H1 (cell line): ENCODE results near the gene GRM8. TPM values are rescaled to one million over a fixed set of nuclear protein-coding genes. Genes with fewer than 3 reads are reported as not detected.

Source experiments
- CTCF ChIA-PET: fragments of 300-600 bp; sonication (Branson Sonifier 250); formaldehyde crosslinking; loops from one replicate; lab custom pipeline; 2021; ENCODE audit not compliant: partially characterized antibody; lab: Charles Lee
- POLR2A ChIA-PET: fragments of 300-600 bp; sonication (Branson Sonifier 250); formaldehyde crosslinking; loops from one replicate; lab custom pipeline; 2021; ENCODE audit warnings: inconsistent platforms; ENCODE audit not compliant: partially characterized antibody; lab: Charles Lee
- DNase-seq, 2 experiments: peaks; one replicate each; pipeline versions ENCODE4 v3.0.0 to v3.0.0-alpha.2; 2010 to 2022; ENCODE audit warnings: low spot score in 2 of 2, low read depth in 1 of 2, mixed read lengths in 1 of 2
- FAIRE-seq: peaks from 2 replicates; lab custom pipeline; 2011; peaks lifted over from hg19 to GRCh38; lab: Jason Lieb, UNC
- H2AFZ ChIP-seq: 2 replicates; pipeline ENCODE4 v1.8.1; 2012; ENCODE audit warnings: low read length, inconsistent platforms
- H2AK5ac ChIP-seq: 2 replicates; pipeline ENCODE4 v1.6.1; 2013; ENCODE audit warnings: low read depth, low read length
- H2BK120ac ChIP-seq: replicated peaks from 2 replicates; pipeline ENCODE3; 2013; ENCODE audit warnings: low read depth, low read length, inconsistent platforms
- H2BK12ac ChIP-seq: 2 replicates; pipeline ENCODE4 v1.6.1; 2013; ENCODE audit warnings: low read depth, low read length
- H2BK15ac ChIP-seq: 2 replicates; pipeline ENCODE4 v1.6.1; 2013; ENCODE audit warnings: low read length
- H2BK20ac ChIP-seq: 2 replicates; pipeline ENCODE4 v1.6.1; 2013; ENCODE audit warnings: low read length
- H2BK5ac ChIP-seq: 2 replicates; pipeline ENCODE4 v1.6.1; 2013; ENCODE audit warnings: low read depth, low read length
- H3K14ac ChIP-seq: 2 replicates; pipeline ENCODE4 v1.6.1; 2013; ENCODE audit warnings: inconsistent platforms; ENCODE audit not compliant: insufficient read length
- H3K18ac ChIP-seq: 2 replicates; pipeline ENCODE4 v1.6.1; 2013; ENCODE audit warnings: low read length; ENCODE audit errors: extremely low read depth
- H3K23ac ChIP-seq: 2 replicates; pipeline ENCODE4 v1.6.1; 2013; ENCODE audit warnings: inconsistent platforms; ENCODE audit not compliant: insufficient read length
- H3K23me2 ChIP-seq: 2 replicates; pipeline ENCODE4 v1.6.1; 2013; ENCODE audit warnings: low read depth, low read length
- H3K27ac ChIP-seq: 2 replicates; pipeline ENCODE4 v1.6.1; 2011; ENCODE audit warnings: low read depth, low read length, inconsistent platforms
- H3K27me3 ChIP-seq, 4 experiments: replicated peaks in 1 of 4; 1 replicate in 1 of 4; 2 replicates in 3 of 4; pipeline versions ENCODE4 v1.6.1 to v1.8.1; 2011 to 2013; ENCODE audit warnings: low read length in 3 of 4, mild to moderate bottlenecking in 3 of 4, inconsistent platforms in 2 of 4, mixed read lengths in 2 of 4, moderate library complexity in 1 of 4; ENCODE audit not compliant: control insufficient read depth in 3 of 4, insufficient read depth in 3 of 4; ENCODE audit errors: extremely low read depth in 1 of 4
- H3K36me3 ChIP-seq, 4 experiments: 2 replicates each; pipeline versions ENCODE4 v1.6.1 to v1.8.1; 2011 to 2013; ENCODE audit warnings: mild to moderate bottlenecking in 4 of 4, low read length in 3 of 4, moderate library complexity in 2 of 4, control low read depth in 1 of 4, inconsistent platforms in 1 of 4; ENCODE audit not compliant: insufficient read depth in 4 of 4, control insufficient read depth in 2 of 4
- H3K4ac ChIP-seq: replicated peaks from 2 replicates; pipeline ENCODE3; 2013; ENCODE audit warnings: low read length, low read depth, mixed read lengths, inconsistent platforms; ENCODE audit not compliant: insufficient read length
- H3K4me1 ChIP-seq, 4 experiments: replicated peaks in 1 of 4; 1 replicate in 1 of 4; 2 replicates in 3 of 4; pipeline versions ENCODE4 v1.6.1 to v1.8.1; 2011 to 2013; ENCODE audit warnings: low read length in 3 of 4, inconsistent platforms in 2 of 4, mixed read lengths in 1 of 4; ENCODE audit not compliant: insufficient read depth in 4 of 4, control insufficient read depth in 3 of 4
- H3K4me2 ChIP-seq, 2 experiments: 2 replicates each; pipeline versions ENCODE4 v1.6.1 to v1.8.1; 2011 to 2013; ENCODE audit warnings: low read depth in 2 of 2, low read length in 2 of 2, control low read depth in 1 of 2, inconsistent platforms in 1 of 2, mild to moderate bottlenecking in 1 of 2; ENCODE audit not compliant: insufficient read depth in 1 of 2
- H3K4me3 ChIP-seq, 4 experiments: fragments of 200-600, 300-600 bp in 1 of 4; sonication (generic), shearing (Covaris generic), sonication (Bioruptor Twin) in 1 of 4; 2 replicates each; pipeline versions ENCODE4 v1.5.1 to v1.8.1; 2011 to 2016; ENCODE audit warnings: low read length in 4 of 4, low read depth in 3 of 4, control low read depth in 2 of 4, inconsistent platforms in 2 of 4, mild to moderate bottlenecking in 2 of 4, mixed read lengths in 1 of 4, moderate library complexity in 1 of 4; ENCODE audit not compliant: insufficient read depth in 2 of 4; ENCODE audit errors: extremely low read depth in 1 of 4
- H3K56ac ChIP-seq: replicated peaks from 2 replicates; pipeline ENCODE3; 2013; ENCODE audit warnings: low read depth, mild to moderate bottlenecking, mixed read lengths, low read length, inconsistent platforms; ENCODE audit not compliant: insufficient read length
- H3K79me1 ChIP-seq: 2 replicates; pipeline ENCODE4 v1.6.1; 2013; ENCODE audit warnings: low read depth, low read length, control low read depth
- H3K79me2 ChIP-seq, 2 experiments: 2 replicates each; pipeline versions ENCODE4 v1.6.1 to v1.8.1; 2012 to 2013; ENCODE audit warnings: low read length in 2 of 2, mild to moderate bottlenecking in 2 of 2, inconsistent platforms in 1 of 2; ENCODE audit not compliant: insufficient read depth in 2 of 2, control insufficient read depth in 1 of 2
- H3K9ac ChIP-seq, 4 experiments: replicated peaks in 1 of 4; 1 replicate in 1 of 4; 2 replicates in 3 of 4; pipeline versions ENCODE4 v1.6.1 to v1.8.1; 2011 to 2013; ENCODE audit warnings: low read depth in 3 of 4, low read length in 3 of 4, control low read depth in 2 of 4, mild to moderate bottlenecking in 2 of 4, moderate library complexity in 2 of 4, inconsistent platforms in 1 of 4; ENCODE audit errors: extremely low read depth in 1 of 4
- H3K9me3 ChIP-seq, 2 experiments: 2 replicates each; pipeline versions ENCODE4 v1.6.1 to v1.8.1; 2012 to 2013; ENCODE audit warnings: mild to moderate bottlenecking in 2 of 2, moderate library complexity in 2 of 2, control low read depth in 1 of 2, inconsistent platforms in 1 of 2, low read depth in 1 of 2, low read length in 1 of 2, mixed read lengths in 1 of 2; ENCODE audit not compliant: insufficient read depth in 2 of 2
- H4K20me1 ChIP-seq, 2 experiments: replicated peaks in 1 of 2; 2 replicates each; pipeline versions ENCODE3 to v1.8.1; 2011 to 2013; ENCODE audit warnings: inconsistent platforms in 2 of 2, low read length in 2 of 2, mild to moderate bottlenecking in 1 of 2; ENCODE audit not compliant: insufficient read depth in 2 of 2, control insufficient read depth in 1 of 2
- H4K5ac ChIP-seq: 2 replicates; pipeline ENCODE4 v1.6.1; 2013; ENCODE audit warnings: low read length, low read depth, mixed read lengths, inconsistent platforms; ENCODE audit not compliant: insufficient read length
- H4K8ac ChIP-seq: 2 replicates; pipeline ENCODE4 v1.8.0; 2013; ENCODE audit warnings: mild to moderate bottlenecking, moderate library complexity, low read length, inconsistent platforms; ENCODE audit not compliant: insufficient read depth; ENCODE audit errors: extremely low read depth
- H4K91ac ChIP-seq: replicated peaks from 2 replicates; pipeline ENCODE3; 2013; ENCODE audit warnings: low read length, mixed read lengths, inconsistent platforms; ENCODE audit not compliant: insufficient read length
- BACH1 ChIP-seq: IDR thresholded peaks from 2 replicates; pipeline ENCODE4 v1.6.1; 2012; ENCODE audit warnings: low read length, improper control_type of control experiment
- CEBPB ChIP-seq: IDR thresholded peaks from 2 replicates; pipeline ENCODE4 v1.6.1; 2012; ENCODE audit warnings: low read depth, low read length
- KDM1A ChIP-seq: fragments of 200-600, 300-600 bp; sonication (generic); IDR thresholded peaks from 2 replicates; pipeline ENCODE4 v1.7.1; 2016; ENCODE audit warnings: mild to moderate bottlenecking, low read length, borderline replicate concordance
- RNF2 ChIP-seq: fragments of 200-900, 300-1000 bp; sonication (generic); IDR thresholded peaks from 2 replicates; pipeline ENCODE4 v1.7.1; 2016; ENCODE audit warnings: borderline replicate concordance, low read depth, mild to moderate bottlenecking, antibody characterized with exemption, low read length; ENCODE audit not compliant: poor library complexity, severe bottlenecking; ENCODE audit errors: missing control alignments
- RXRA ChIP-seq: IDR thresholded peaks from 2 replicates; pipeline ENCODE4 v1.6.1; 2011; ENCODE audit warnings: low read depth, mild to moderate bottlenecking, low read length, moderate library complexity; ENCODE audit not compliant: insufficient read depth
- SIRT6 ChIP-seq: IDR thresholded peaks from one replicate; pipeline ENCODE4 v1.7.1; 2012; ENCODE audit warnings: low read length, inconsistent platforms
- SP2 ChIP-seq: IDR thresholded peaks from 2 replicates; pipeline ENCODE4 v1.6.1; 2012; ENCODE audit warnings: mild to moderate bottlenecking, low read length, inconsistent platforms
- USF2 ChIP-seq: IDR thresholded peaks from 2 replicates; pipeline ENCODE4 v1.6.1; 2011; ENCODE audit warnings: low read length, improper control_type of control experiment
- WGBS, 2 experiments: shearing (Covaris generic) in 1 of 2; methylation state at CpG; one replicate each; pipeline versions ENCODE4 v1.1.6 to v1.1.7; 2013 to 2015; ENCODE audit warnings: low lambda C conversion rate in 2 of 2, mixed read lengths in 2 of 2, inconsistent platforms in 1 of 2, low coverage in 1 of 2, missing lambda C conversion rate in 1 of 2; ENCODE audit not compliant: insufficient replicate concordance in 2 of 2, insufficient coverage in 1 of 2, insufficient read length in 1 of 2; ENCODE audit errors: extremely low coverage in 1 of 2, missing lambda C conversion rate in 1 of 2; 5-methylcytosine and 5-hydroxymethylcytosine counted together
- polyA plus RNA-seq, 7 experiments: library from polyadenylated mRNA; depleted of rRNA in 3 of 7; stranded (reverse) in 5 of 7; unstranded in 2 of 7; fragments of >200 nt in 5 of 7; fragments of 200-250 nt in 2 of 7; gene quantifications; 1 replicate in 5 of 7; 2 replicates in 1 of 7; 4 replicates in 1 of 7; pipeline versions ENCODE4 v1.2.1 to v1.2.3, GENCODE V29; 2011 to 2013; ENCODE audit warnings: missing spikeins in 2 of 7, mixed read lengths in 2 of 7
- total RNA-seq: library from RNA; stranded (reverse); fragmentation: NEBNext Ultra II Directional; extraction: Animal tissue kit (Norgen Biotek cat#: 25700); gene quantifications from 2 replicates; pipeline ENCODE4 v1.2.1, GENCODE V29; 2021

GRM8 gene
- total and polyA plus RNA-seq, 2 of the 8 experiments (the other 6 are each of a cell fraction or from before 2014, with no cell fraction given) = 2.6 to 2.8 TPM

- H2BK5ac ChIP-seq = no peak overlapping the region
- no peaks in the 10 kb centered on the region for H3K79me2 ChIP-seq
- DNase-seq = no peak
- H2AK5ac ChIP-seq = no peak overlapping the region
- H2BK12ac ChIP-seq = no peak overlapping the region
- no peaks in the 10 kb centered on the region for H3K9me3 ChIP-seq
- no peak overlapping the region for H3K4me2 ChIP-seq
- TF ChIP-seq KDM1A (no peak), BACH1 (no peak), RNF2 (no peak), CEBPB (no peak), SP2 (no peak), RXRA (no peak), SIRT6 (no peak), USF2 (no peak)
- no peaks in the 10 kb centered on the region for H4K20me1 ChIP-seq
- H3K56ac ChIP-seq = no peak overlapping the region
- H4K8ac ChIP-seq = no peak overlapping the region
- H3K23me2 ChIP-seq = no peaks in the 10 kb centered on the region
- no peak overlapping the region for H3K14ac ChIP-seq
- H3K4me1 ChIP-seq = no peaks in the 10 kb centered on the region
- H2BK20ac ChIP-seq = no peak overlapping the region
- H4K91ac ChIP-seq = no peak overlapping the region
- FAIRE-seq = no peak
- no peak overlapping the region for H2BK15ac ChIP-seq
- H3K4me3 ChIP-seq = no peak overlapping the region
- H3K27ac ChIP-seq = no peak overlapping the region
- CTCF ChIA-PET = no interaction called here
- H3K9ac ChIP-seq = no peak overlapping the region
- no peak overlapping the region for H3K18ac ChIP-seq
- no peak overlapping the region for H3K4ac ChIP-seq
- H2AFZ ChIP-seq = no peak overlapping the region
- H4K5ac ChIP-seq = no peak overlapping the region
- POLR2A ChIA-PET = no interaction called here
- no peaks in the 10 kb centered on the region for H3K79me1 ChIP-seq
- H3K23ac ChIP-seq = no peak overlapping the region
- WGBS, 2 experiments = 96% methylated on average over 4 of the region's 4 CpGs; no CpG with 5 or more reads in 1 of the 2 experiments
- H3K27me3 ChIP-seq = no peaks in the 10 kb centered on the region
- H2BK120ac ChIP-seq = no peak overlapping the region
- H3K36me3 ChIP-seq = no peaks in the 10 kb centered on the region
Observed at GRCh38 chr7:126750207-126750911, 502.4 kb downstream of the GRM8 start.
